ENCODE results near the gene MAP2. TPM values are rescaled to one million over a fixed set of nuclear protein-coding genes. Genes with fewer than 3 reads are reported as not detected.

MAP2 gene
- total and polyA plus RNA-seq, 2 of the 13 experiments (the other 11 are each of a cell fraction or from before 2014, with no cell fraction given) = 0.08 TPM; not detected in 1

- TF ChIP-seq ZSCAN5A (CRISPR knock-in tag; IDR thresholded peaks at IDR 0.05; ENCODE audit: borderline replicate concordance) (no peak), ETV5 (CRISPR knock-in tag; IDR thresholded peaks at IDR 0.05; ENCODE audit: borderline replicate concordance) (no peak)
Measured at GRCh38 chr2:209382775-209383174, 41.1 kb upstream of the MAP2 start (continued).

GRCh38 chr2:209383212-209383611 is 40.6 kb upstream of the MAP2 start:
- H3K79me2 ChIP-seq (ENCODE audit: insufficient read depth, low read length) = no peaks in the 10 kb centered on the region
- DNase-seq (ENCODE audit: low spot score) = peak; percentile 37
- H3K9me3 ChIP-seq (ENCODE audit: low read length) = no peaks in the 10 kb centered on the region
- H3K4me2 ChIP-seq (ENCODE audit: low read depth, low read length) = no peak overlapping the region
- H4K20me1 ChIP-seq (ENCODE audit: insufficient read depth, low read length) = no peaks in the 10 kb centered on the region
- H3K27ac ChIP-seq (ENCODE audit: extremely low read length, insufficient read depth, low read length) = no peak overlapping the region
- no peak overlapping the region for H3K4me3 ChIP-seq (replicated peaks in 1 of 3; ENCODE audit: insufficient read depth in 1 of 3, low read depth in 2 of 3, low read length in 3 of 3)
- BruUV-seq (replicated peaks) = no TSS peak
- intact Hi-C loops (cut with micrococcal nuclease; ENCODE audit: unreplicated experiment) = no loop called here
- no peak overlapping the region for H2AFZ ChIP-seq (ENCODE audit: low read length)
- ChIA-PET CTCF (ENCODE audit: low intra/inter-chr PET ratio, low total read pairs) (no interaction called here), POLR2A (no interaction called here)
- H3K4me1 ChIP-seq (ENCODE audit: insufficient read depth, low read length) = no peaks in the 10 kb centered on the region
- H3K27me3 ChIP-seq (ENCODE audit: control insufficient read depth in 1 of 2, insufficient read depth in 2 of 2, low read length in 2 of 2) = no peaks in the 10 kb centered on the region
- FAIRE-seq = no peak
- H3K36me3 ChIP-seq (replicated peaks in 1 of 2; ENCODE audit: control insufficient read depth in 1 of 2, insufficient read depth in 2 of 2, low read length in 2 of 2) = no peaks in the 10 kb centered on the region
- ATAC-seq = no peak
- H3K9ac ChIP-seq (ENCODE audit: insufficient read depth, low read depth, low read length) = no peak overlapping the region
- in situ Hi-C loops (cut with HindIII; ENCODE audit: extremely low pct_ligation_motif_present, low pct_unique_long_range_greater_than_20kb) = no loop called here
- TF ChIP-seq GATAD2A (CRISPR knock-in tag; IDR thresholded peaks at IDR 0.05) (peak; percentile 66; the same call in 1 of the 2 replicates), ZNF343 (CRISPR knock-in tag; IDR thresholded peaks at IDR 0.05) (no peak), FOXO4 (CRISPR knock-in tag; conservative IDR thresholded peaks at IDR 0.05) (no peak), FOXA1 (IDR thresholded peaks at IDR 0.05) (no peak), FOXA1 (CRISPR knock-in tag; IDR thresholded peaks at IDR 0.05) (0 out of 2 replicates have a peak, but pooled peaks have one; percentile 14), ZNF468 (CRISPR knock-in tag; IDR thresholded peaks at IDR 0.05) (no peak), HMG20A (CRISPR knock-in tag; IDR thresholded peaks at IDR 0.05; ENCODE audit: borderline replicate concordance) (peak; percentile 73; the same call in 1 of the 2 replicates), ZNF513 (CRISPR knock-in tag; conservative IDR thresholded peaks at IDR 0.05) (no peak), FOSL2 (CRISPR knock-in tag; IDR thresholded peaks at IDR 0.05) (peak; percentile 95), FOSL1 (CRISPR knock-in tag; IDR thresholded peaks at IDR 0.05; ENCODE audit: borderline replicate concordance) (peak; percentile 23; the same call in 1 of the 2 replicates), ZNF558 (CRISPR knock-in tag; IDR thresholded peaks at IDR 0.05; ENCODE audit: borderline replicate concordance) (no peak), CEBPB (IDR thresholded peaks at IDR 0.05; ENCODE audit: borderline replicate concordance, low read depth, low read length) (peak; percentile 41; the same call in 1 of the 2 replicates)

Measured in HepG2 (cell line).